Measurements from ENCODE around the gene ERI2. TPM values are rescaled to one million over a fixed set of nuclear protein-coding genes. Genes with fewer than 3 reads are reported as not detected.

The ERI2 gene
- total and polyA plus RNA-seq, 2 of the 4 experiments (the other 2 are of a cell fraction), result 7.5 to 10.2 TPM

- no peaks in the 10 kb centered on the region for H3K4me1 ChIP-seq (ENCODE audit: control insufficient read depth, insufficient read depth, low read length)
- H2AFZ ChIP-seq (replicated peaks; ENCODE audit: low read length, poor library complexity), result no peak overlapping the region
- no peak overlapping the region for H3K27ac ChIP-seq (ENCODE audit: insufficient read depth, low read length)
- H2BK5ac ChIP-seq (ENCODE audit: low read depth, low read length, poor library complexity, severe bottlenecking), result no peak overlapping the region
- in situ Hi-C loops (cut with MboI; ENCODE audit: low sequenced_read_pairs), result no loop called here
- no peak overlapping the region for H4K8ac ChIP-seq (ENCODE audit: low read depth in 2 of 2, low read length in 2 of 2)
- no peaks in the 10 kb centered on the region for H3K27me3 ChIP-seq (ENCODE audit: control insufficient read depth, insufficient read depth, low read length)
- H2BK20ac ChIP-seq (ENCODE audit: low read depth, low read length), result no peak overlapping the region
- no peaks in the 10 kb centered on the region for H3K9me3 ChIP-seq (ENCODE audit: control insufficient read depth, insufficient read depth, low read length)
- H3K9me1 ChIP-seq (ENCODE audit: insufficient read depth, low read length), result no peaks in the 10 kb centered on the region
- H4K5ac ChIP-seq (ENCODE audit: low read depth, low read length), result no peak overlapping the region
- no peak overlapping the region for H3K4me2 ChIP-seq (ENCODE audit: low read depth, low read length)
- DNase-seq (no peak), ATAC-seq (ENCODE audit: low read depth) (no peak)
- H4K91ac ChIP-seq (ENCODE audit: insufficient read depth, low read depth, low read length), result no peak overlapping the region
- TF ChIP-seq RAD21 (IDR thresholded peaks at IDR 0.05; ENCODE audit: low read length) (no peak), NFE2L2 (IDR thresholded peaks at IDR 0.05; ENCODE audit: low read depth, low read length) (no peak), MAFK (IDR thresholded peaks at IDR 0.05; ENCODE audit: low read depth, low read length) (no peak), FOS (IDR thresholded peaks at IDR 0.05; ENCODE audit: low read depth, low read length) (no peak), USF2 (IDR thresholded peaks at IDR 0.05; ENCODE audit: low read depth, low read length) (no peak), CTCF (conservative IDR thresholded peaks at IDR 0.05; ENCODE audit: low read depth, low read length) (no peak), CEBPB (IDR thresholded peaks at IDR 0.05; ENCODE audit: low read depth, low read length) (no peak), RFX5 (IDR thresholded peaks at IDR 0.05; ENCODE audit: low read depth, low read length) (no peak), MXI1 (IDR thresholded peaks at IDR 0.05; ENCODE audit: borderline replicate concordance, low read depth, low read length) (no peak), BHLHE40 (IDR thresholded peaks at IDR 0.05; ENCODE audit: low read depth, low read length) (no peak), RCOR1 (IDR thresholded peaks at IDR 0.05; ENCODE audit: insufficient replicate concordance, low read length) (no peak), SMC3 (IDR thresholded peaks at IDR 0.05; ENCODE audit: low read depth, low read length) (no peak), ELK1 (IDR thresholded peaks at IDR 0.05; ENCODE audit: borderline replicate concordance, low read depth, low read length) (no peak), POLR2A (IDR thresholded peaks at IDR 0.05; ENCODE audit: low read depth, low read length) (no peak), CHD1 (IDR thresholded peaks at IDR 0.05; ENCODE audit: low read depth, low read length) (no peak)
- H2AK9ac ChIP-seq (replicated peaks; ENCODE audit: low read depth, low read length, poor library complexity), result no peak overlapping the region
- no TSS peak for BruUV-seq (replicated peaks)
- H3K56ac ChIP-seq (ENCODE audit: extremely low read depth, insufficient read depth, low read length), result no peak overlapping the region
- H3K23ac ChIP-seq (ENCODE audit: low read depth, low read length), result no peak overlapping the region
- ChIA-PET POLR2A (ENCODE audit: unreplicated experiment) (no interaction called here), CTCF (interaction anchor here (0.8 kb wide), 1 partner anchor 13 kb away, joined by 3 read pairs; no protein-coding TSS in a partner anchor)
- no peaks in the 10 kb centered on the region for H4K20me1 ChIP-seq (ENCODE audit: insufficient read depth, low read length)
- no peak overlapping the region for H2BK15ac ChIP-seq (ENCODE audit: low read depth, low read length)
- no peak overlapping the region for H3K4ac ChIP-seq (ENCODE audit: low read depth, low read length)
- H3K18ac ChIP-seq (ENCODE audit: low read depth, low read length), result no peak overlapping the region
- H3K14ac ChIP-seq (replicated peaks; ENCODE audit: low read depth, low read length), result no peak overlapping the region
- no peak overlapping the region for H3K9ac ChIP-seq (ENCODE audit: low read depth, low read length)
- intact Hi-C loops (cut with micrococcal nuclease), result no loop called here
- WGBS, 2 experiments (ENCODE audit: extremely low coverage in 2 of 2, insufficient read length in 1 of 2), result no CpG with 5 or more reads among the region's 2 CpGs
- no peak overlapping the region for H2AK5ac ChIP-seq (ENCODE audit: low read depth, low read length)
- H2BK120ac ChIP-seq (ENCODE audit: low read depth, low read length), result no peak overlapping the region
- H3K4me3 ChIP-seq (ENCODE audit: insufficient read depth, low read depth, low read length), result no peak overlapping the region
- dilution Hi-C loops (cut with HindIII; ENCODE audit: low sequenced_read_pairs, unreplicated experiment), result no loop called here
- no peaks in the 10 kb centered on the region; a peak in 1 of 4 replicates for H3K79me1 ChIP-seq (ENCODE audit: low read depth in 1 of 2, low read length in 2 of 2)
- peaks cover 2% of the 10 kb centered on the region; the same call in 1 of the 2 replicates for H3K36me3 ChIP-seq (ENCODE audit: control insufficient read depth, insufficient read depth, low read length)
Measured at GRCh38 chr16:20844054-20844453, 37.8 kb upstream of the ERI2 start.

Data from IMR-90 (cell line).